Measurements from ENCODE around the gene CCT8. TPM values are rescaled to one million over a fixed set of nuclear protein-coding genes. Genes with fewer than 3 reads are reported as not detected.
"Not testable (repeated sequence)": the region's sequence is repeated elsewhere in the genome, so short reads cannot be mapped to it uniquely, and the experiment has no call there.

Gene CCT8
- total RNA-seq, 1 donor from 2014 or later, result 222 TPM

GRCh38 chr21:29082046-29082815, 8.8 kb upstream of the CCT8 start:
- TF ChIP-seq CTCF (IDR thresholded peaks at IDR 0.05; ENCODE audit: insufficient read depth, low read length, severe bottlenecking), result no peak
- DNase-seq (ENCODE audit: low read depth), result no peak
- FAIRE-seq, result peak; percentile 52
- no peaks in the 10 kb centered on the region for H3K36me3 ChIP-seq (ENCODE audit: control insufficient read depth, insufficient read depth, low read length)
- no peaks in the 10 kb centered on the region for H3K27me3 ChIP-seq (ENCODE audit: control insufficient read depth, insufficient read depth, low read length)
- H3K4me3 ChIP-seq (ENCODE audit: low read depth, low read length), result no peak overlapping the region

- no peak for FAIRE-seq
- no peak for TF ChIP-seq CTCF (IDR thresholded peaks at IDR 0.05; ENCODE audit: insufficient read depth, low read length, severe bottlenecking)
- DNase-seq (ENCODE audit: low read depth), result no peak
- no peaks in the 10 kb centered on the region for H3K36me3 ChIP-seq (ENCODE audit: control insufficient read depth, insufficient read depth, low read length)
- H3K27me3 ChIP-seq (ENCODE audit: control insufficient read depth, insufficient read depth, low read length), result no peaks in the 10 kb centered on the region
- H3K4me3 ChIP-seq (ENCODE audit: low read depth, low read length), result no peak overlapping the region
Measured at GRCh38 chr21:29080454-29080941, 7.0 kb upstream of the CCT8 start.

GRCh38 chr21:29078869-29079767, 5.7 kb upstream of the CCT8 start:
- Histone ChIP-seq H3K4me3 (ENCODE audit: low read depth, low read length) (no peak overlapping the region), H3K36me3 (ENCODE audit: control insufficient read depth, insufficient read depth, low read length) (no peaks in the 10 kb centered on the region), H3K27me3 (ENCODE audit: control insufficient read depth, insufficient read depth, low read length) (no peaks in the 10 kb centered on the region)
- DNase-seq (ENCODE audit: low read depth) (no peak), FAIRE-seq (peak; percentile 13)
- TF ChIP-seq CTCF (IDR thresholded peaks at IDR 0.05; ENCODE audit: insufficient read depth, low read length, severe bottlenecking), result no peak

GRCh38 chr21:29077651-29078090, 4.2 kb upstream of the CCT8 start:
- H3K4me3 ChIP-seq (ENCODE audit: low read depth, low read length), result peak overlapping the region; percentile 45
- no peaks in the 10 kb centered on the region for H3K27me3 ChIP-seq (ENCODE audit: control insufficient read depth, insufficient read depth, low read length)
- no peaks in the 10 kb centered on the region for H3K36me3 ChIP-seq (ENCODE audit: control insufficient read depth, insufficient read depth, low read length)
- FAIRE-seq, result no peak
- peak; percentile 33 for DNase-seq (ENCODE audit: low read depth)
- TF ChIP-seq CTCF (IDR thresholded peaks at IDR 0.05; ENCODE audit: insufficient read depth, low read length, severe bottlenecking), result no peak

DNA sequence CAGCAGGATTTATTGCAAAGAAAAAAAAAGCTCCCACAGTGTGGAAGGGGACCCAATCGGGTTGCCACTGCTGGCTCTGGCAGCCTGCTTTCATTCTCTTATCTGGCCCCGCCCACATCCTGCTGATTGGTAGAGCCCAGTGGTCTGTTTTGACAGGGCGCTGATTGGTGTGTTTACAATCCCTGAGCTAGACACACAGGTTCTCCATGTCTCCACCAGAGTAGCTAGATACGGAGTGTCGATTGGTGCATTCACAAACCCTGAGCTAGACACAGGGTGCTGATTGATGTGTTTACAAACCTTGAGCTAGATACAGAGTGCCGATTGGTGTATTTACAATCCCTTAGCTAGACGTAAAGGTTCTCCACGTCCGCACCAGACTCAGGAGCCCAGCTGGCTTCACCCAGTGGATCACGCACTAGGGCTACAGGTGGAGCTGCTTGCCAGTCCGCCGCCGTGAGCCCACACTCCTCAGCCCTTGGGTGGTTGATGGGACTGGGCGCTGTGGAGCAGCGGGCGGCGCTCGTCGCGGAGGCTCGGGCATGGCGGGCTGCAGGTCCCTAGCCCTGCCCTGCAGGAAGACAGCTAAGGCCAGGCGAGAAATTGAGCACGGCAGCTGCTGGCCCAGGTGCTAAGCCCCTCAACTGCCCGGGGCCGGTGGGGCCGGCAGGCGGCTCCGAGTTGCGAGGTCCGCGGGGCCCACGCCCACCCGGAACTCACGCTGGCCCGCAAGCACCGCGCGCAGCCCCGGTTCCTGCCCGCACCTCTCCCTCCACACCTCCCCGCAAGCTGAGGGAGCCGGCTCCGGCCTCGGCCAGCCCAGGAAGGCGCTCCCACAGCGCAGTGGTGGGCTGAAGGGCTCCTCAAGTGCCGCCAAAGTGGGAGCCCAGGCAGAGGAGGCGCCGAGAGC, 3.5 kb upstream of the CCT8 start:
- H3K4me3 ChIP-seq (ENCODE audit: low read depth, low read length), result peak overlapping the region; percentile 45
- H3K27me3 ChIP-seq (ENCODE audit: control insufficient read depth, insufficient read depth, low read length); FAIRE-seq; H3K36me3 ChIP-seq (ENCODE audit: control insufficient read depth, insufficient read depth, low read length): not testable (repeated sequence)
- peak; percentile 31 for DNase-seq (ENCODE audit: low read depth)
